Mammary epithelial cell (primary cell): ENCODE results near the gene CDHR4.
"Not testable (repeated sequence)": the region's sequence is repeated elsewhere in the genome, so short reads cannot be mapped to it uniquely, and the experiment has no call there.

ENCODE experiments used
- CTCF ChIP-seq, 2 donors: IDR thresholded peaks in 1 of 2; conservative IDR thresholded peaks in 1 of 2; 2 replicates each; pipeline ENCODE4 v1.5.1; 2011 to 2012; ENCODE audit warnings: inconsistent platforms in 2 of 2, low read length in 2 of 2, mild to moderate bottlenecking in 2 of 2, control low read depth in 1 of 2, low read depth in 1 of 2; ENCODE audit not compliant: insufficient read depth in 1 of 2; ENCODE audit errors: extremely low read depth in 1 of 2
- EZH2 ChIP-seq: IDR thresholded peaks from 2 replicates; pipeline ENCODE4 v1.6.1; 2012; ENCODE audit warnings: low read length, inconsistent platforms, borderline replicate concordance

- TF ChIP-seq CTCF (conservative IDR thresholded peaks at IDR 0.05 in 1 of 2, IDR thresholded peaks at IDR 0.05 in 1 of 2; ENCODE audit: extremely low read depth in 1 of 2, insufficient read depth in 1 of 2, low read depth in 1 of 2, low read length in 2 of 2); EZH2: not testable (repeated sequence)
These were observed 23.6 kb downstream of the CDHR4 start for GRCh38 chr3:49776101-49776500.
